K562 (cell line): ENCODE results near the gene PRDX6. TPM values are rescaled to one million over a fixed set of nuclear protein-coding genes. Genes with fewer than 3 reads are reported as not detected.
A peak's percentile ranks its signal among the peaks of the same experiment; 100 is the strongest.

ENCODE experiments used
- ATAC-seq: fragments of 200-7000 bp; cut with Tn5 transposase; 3 replicates; pipeline ENCODE4 v1.9.1; 2020; ENCODE audit warnings: moderate library complexity
- BruUV-seq: library from RNA; stranded (reverse); fragments of 400-500 nt; replicated peaks from 2 replicates; lab custom pipeline; 2021; lab: Mats Ljungman, UMichigan
- CTCF ChIA-PET: fragments of 300-600 bp; formaldehyde crosslinking; extraction: SDS; loops from one replicate; lab custom pipeline; 2021; ENCODE audit warnings: low intra/inter-chr PET ratio; lab: Yijun Ruan, JAX
- POLR2A ChIA-PET: fragments of 300-600, 350-650 bp; sonication (Branson Sonifier 250); formaldehyde crosslinking; extraction: SDS; loops from one replicate; lab custom pipeline; 2021; ENCODE audit warnings: antibody characterized with exemption, inconsistent platforms; lab: Yijun Ruan, JAX
- DNase-seq, 4 experiments: peaks; one replicate each; pipeline versions ENCODE4 v3.0.0 to v3.0.0-alpha.2; 2011 to 2018; ENCODE audit warnings: low spot score in 3 of 4, mixed read lengths in 3 of 4; ENCODE audit errors: extremely low read depth in 1 of 4
- FAIRE-seq: peaks from 2 replicates; lab custom pipeline; 2011; peaks lifted over from hg19 to GRCh38; lab: Jason Lieb, UNC
- H2AFZ ChIP-seq: 2 replicates; pipeline ENCODE4 v1.6.0; 2011; ENCODE audit warnings: low read depth, low read length, control low read depth, inconsistent platforms
- H3K27ac ChIP-seq: fragments of 200-600 bp; 3 replicates; pipeline ENCODE4 v1.8.0; 2011; ENCODE audit warnings: low read depth, mild to moderate bottlenecking, control low read depth, inconsistent platforms, low read length, moderate library complexity, mixed read lengths; ENCODE audit errors: extremely low read depth
- H3K27me3 ChIP-seq, 2 experiments: fragments of 300-600 bp in 1 of 2; 2 replicates in 1 of 2; 3 replicates in 1 of 2; pipeline versions ENCODE4 v1.6.0 to v1.8.0; 2011; ENCODE audit warnings: inconsistent platforms in 2 of 2, low read length in 2 of 2, mild to moderate bottlenecking in 1 of 2, mixed read lengths in 1 of 2, moderate library complexity in 1 of 2; ENCODE audit not compliant: control insufficient read depth in 2 of 2, insufficient read depth in 2 of 2
- H3K36me3 ChIP-seq: fragments of 300-600 bp; 3 replicates; pipeline ENCODE4 v1.8.0; 2011; ENCODE audit warnings: mild to moderate bottlenecking, low read length, inconsistent platforms; ENCODE audit not compliant: control insufficient read depth, insufficient read depth
- H3K4me1 ChIP-seq, 2 experiments: fragments of 200-600 bp in 1 of 2; replicated peaks in 1 of 2; 2 replicates in 1 of 2; 3 replicates in 1 of 2; pipeline versions ENCODE4 v1.5.1 to v1.8.0; 2011; ENCODE audit warnings: inconsistent platforms in 2 of 2, low read length in 2 of 2, mild to moderate bottlenecking in 1 of 2, mixed read lengths in 1 of 2, moderate library complexity in 1 of 2; ENCODE audit not compliant: control insufficient read depth in 2 of 2, insufficient read depth in 2 of 2
- H3K4me2 ChIP-seq: 2 replicates; pipeline ENCODE4 v1.6.1; 2011; ENCODE audit warnings: low read length, control low read depth, inconsistent platforms, mixed read lengths; ENCODE audit not compliant: insufficient read depth
- H3K4me3 ChIP-seq: fragments of 200-600 bp; sonication (generic), shearing (Covaris generic); 2 replicates; pipeline ENCODE4 v1.5.1; 2016; ENCODE audit warnings: control low read depth, inconsistent platforms
- H3K79me2 ChIP-seq: fragments of 200-600 bp; 3 replicates; pipeline ENCODE4 v1.8.0; 2011; ENCODE audit warnings: low read length, inconsistent platforms; ENCODE audit not compliant: control insufficient read depth, insufficient read depth
- H3K9ac ChIP-seq, 2 experiments: 2 replicates each; pipeline versions ENCODE4 v1.6.0 to v1.6.1; 2011; ENCODE audit warnings: low read depth in 2 of 2, low read length in 2 of 2, control low read depth in 1 of 2, inconsistent platforms in 1 of 2, mild to moderate bottlenecking in 1 of 2, mixed read lengths in 1 of 2; ENCODE audit not compliant: insufficient read depth in 1 of 2
- H3K9me1 ChIP-seq: one replicate; pipeline ENCODE4 v1.6.0; 2011; ENCODE audit warnings: inconsistent platforms, mild to moderate bottlenecking, low read length, moderate library complexity; ENCODE audit not compliant: control insufficient read depth, insufficient read depth
- H3K9me3 ChIP-seq: replicated peaks from 2 replicates; pipeline ENCODE4 v1.5.1; 2011; ENCODE audit warnings: low read depth, low read length, inconsistent platforms; ENCODE audit not compliant: control insufficient read depth, insufficient read depth
- H4K20me1 ChIP-seq: replicated peaks from 2 replicates; pipeline ENCODE4 v1.6.1; 2011; ENCODE audit warnings: low read length, inconsistent platforms, mixed read lengths; ENCODE audit not compliant: control insufficient read depth, insufficient read depth
- CBX3 ChIP-seq, 2 experiments: IDR thresholded peaks; 1 replicate in 1 of 2; 2 replicates in 1 of 2; pipeline ENCODE4 v1.6.1; 2012; ENCODE audit warnings: inconsistent platforms in 2 of 2, low read length in 2 of 2, borderline replicate concordance in 1 of 2, control low read depth in 1 of 2
- CEBPB ChIP-seq: fragments of 450-650 bp; IDR thresholded peaks from 2 replicates; pipeline ENCODE4 v1.6.1; 2016; ENCODE audit warnings: missing genetic modification characterization, missing compliant biosample characterization
- HMGN3 ChIP-seq: IDR thresholded peaks from 2 replicates; pipeline ENCODE4 v1.6.1; 2011; ENCODE audit warnings: borderline replicate concordance, low read depth, mild to moderate bottlenecking, mixed read lengths, low read length; ENCODE audit not compliant: insufficient read length; ENCODE audit errors: extremely low read depth
- KLF13 ChIP-seq: fragments of 450-650 bp; IDR thresholded peaks from 2 replicates; pipeline ENCODE4 v1.6.1; 2016; ENCODE audit warnings: missing genetic modification characterization, low read depth, mild to moderate bottlenecking, missing compliant biosample characterization, moderate library complexity, borderline replicate concordance
- MTA3 ChIP-seq: fragments of 450-650 bp; formaldehyde crosslinking; IDR thresholded peaks from 2 replicates; pipeline ENCODE4 v1.6.1; 2017; ENCODE audit warnings: mild to moderate bottlenecking, borderline replicate concordance
- SRSF9 ChIP-seq: fragments of 200-400 bp; formaldehyde crosslinking; IDR thresholded peaks from 2 replicates; pipeline ENCODE4 v1.6.1; 2017; ENCODE audit warnings: low read depth, low read length, borderline replicate concordance
- STAT5A ChIP-seq: IDR thresholded peaks from 2 replicates; pipeline ENCODE4 v1.6.1; 2012; ENCODE audit warnings: low read length, inconsistent platforms, borderline replicate concordance
- TEAD1 ChIP-seq, 2 experiments: fragments of 450-650 bp in 1 of 2; sonication (generic) in 1 of 2; formaldehyde crosslinking; IDR thresholded peaks; 2 replicates each; pipeline versions ENCODE4 v1.4.0 to v1.8.0; 2020 to 2022; ENCODE audit warnings: mild to moderate bottlenecking in 2 of 2, missing genetic modification reagents in 1 of 2
- ZKSCAN1 ChIP-seq: fragments of 150-350 bp; IDR thresholded peaks from 2 replicates; pipeline ENCODE4 v1.6.1; 2016; ENCODE audit warnings: low read depth, low read length
- ZNF707 ChIP-seq: fragments of 250-450 bp; sonication (Bioruptor Pico); conservative IDR thresholded peaks from 2 replicates; pipeline ENCODE4 v1.8.0; 2022; ENCODE audit warnings: inconsistent platforms, mild to moderate bottlenecking, moderate library complexity
- WGBS: fragments of 100-300 bp; shearing (Covaris generic); methylation state at CpG from one replicate; pipeline ENCODE4 v1.1.6; 2016; ENCODE audit warnings: low coverage, mixed read lengths; ENCODE audit not compliant: insufficient coverage; ENCODE audit errors: missing lambda C conversion rate; 5-methylcytosine and 5-hydroxymethylcytosine counted together
- in situ Hi-C: fragments of 300-500 bp; cut with MboI; formaldehyde crosslinking; loops from 4 replicates; pipeline ENCODE4 v1.15.0; 2018; ENCODE audit warnings: inconsistent platforms, mixed read lengths
- intact Hi-C: fragments of 100-400 bp; cut with micrococcal nuclease; formaldehyde crosslinking; loops from 2 replicates; pipeline ENCODE4 v1.14.2; 2022
- polyA plus RNA-seq, 8 experiments: library from polyadenylated mRNA; depleted of rRNA in 4 of 8; stranded (reverse) in 5 of 8; unstranded in 3 of 8; fragments of >200 nt; fragmentation: Nextera tagmentation in 2 of 8; fragmentation: Illumina TruSeq in 1 of 8; extraction: Ambion mirVana in 2 of 8; extraction: Trizol in 1 of 8; gene quantifications; 2 replicates each; pipeline versions ENCODE4 v1.2.1 to v1.2.3, GENCODE V29; 2011 to 2014; ENCODE audit warnings: inconsistent platforms in 1 of 8, missing spikeins in 1 of 8
- total RNA-seq, 7 experiments: library from RNA; depleted of rRNA in 6 of 7; stranded (reverse); fragments of >200 nt in 6 of 7; fragmentation: Illumina TruSeq in 2 of 7; extraction: Trizol in 2 of 7; gene quantifications; 2 replicates each; pipeline versions ENCODE4 v1.2.1 to v1.2.3, GENCODE V29; 2011 to 2021; ENCODE audit warnings: low replicate concordance in 1 of 7
- TF ChIP-seq, protein P1 (sequence below): sonication (generic); formaldehyde crosslinking; IDR thresholded peaks from 2 replicates; pipeline ENCODE4 v1.8.0; 2022; ENCODE audit warnings: missing genetic modification reagents, mild to moderate bottlenecking, borderline replicate concordance
- TF ChIP-seq, protein P2 (sequence below): sonication (generic); formaldehyde crosslinking; IDR thresholded peaks from 2 replicates; pipeline ENCODE4 v1.8.0; 2022; ENCODE audit warnings: mild to moderate bottlenecking, missing genetic modification reagents

The PRDX6 gene
- total and polyA plus RNA-seq, 9 of the 15 experiments (the other 6 are each of a cell fraction or from before 2014, with no cell fraction given), result 277 to 1,082 (median 610) TPM

DNA sequence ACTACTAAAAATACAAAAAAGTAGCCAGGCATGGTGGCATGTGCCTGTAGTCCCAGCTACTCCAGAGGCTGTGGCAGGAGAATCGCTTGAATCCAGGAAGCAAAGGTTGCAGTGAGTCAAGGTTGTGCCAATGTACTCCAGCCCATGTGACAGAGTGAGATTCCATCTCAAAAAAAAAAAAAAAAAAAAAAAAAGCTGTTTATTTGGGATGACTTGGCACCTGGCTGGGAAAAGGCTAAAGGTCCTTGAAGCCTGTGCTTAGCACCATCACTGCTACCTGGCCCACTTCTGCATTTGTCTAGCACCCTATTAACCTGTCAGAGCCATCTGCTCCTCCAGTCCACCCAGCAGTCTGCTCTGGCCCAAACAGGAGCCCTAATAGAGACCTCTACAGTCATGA, 25.0 kb downstream of the PRDX6 start:
- no peak for FAIRE-seq
- 35% methylated on average over 1 of the region's 1 CpG for WGBS
- Histone ChIP-seq H3K9me3 (no peaks in the 10 kb centered on the region; the same call in 1 of the 2 replicates), H3K4me3 (no peak overlapping the region), H3K4me2 (no peak overlapping the region), H2AFZ (peak overlapping the region; percentile 52), H3K9me1 (no peaks in the 10 kb centered on the region), H3K36me3 (no peaks in the 10 kb centered on the region), H3K9ac (no peak overlapping the region), H3K27me3 (no peaks in the 10 kb centered on the region), H3K27ac (no peak overlapping the region), H3K4me1 (peaks cover 0 to 9% of the 10 kb centered on the region in 2 experiments; a peak in 2 of 5 replicates), H4K20me1 (no peaks in the 10 kb centered on the region), H3K79me2 (no peaks in the 10 kb centered on the region)
- intact Hi-C loops, result no loop called here
- POLR2A ChIA-PET, result no interaction called here
- no peak; the same call in 2 of the 3 replicates for ATAC-seq
- BruUV-seq, result no TSS peak
- no peak for DNase-seq
- CTCF ChIA-PET, result no interaction called here
- TF ChIP-seq SRSF9 (no peak), STAT5A (no peak)
- in situ Hi-C loops, result no loop called here

DNA sequence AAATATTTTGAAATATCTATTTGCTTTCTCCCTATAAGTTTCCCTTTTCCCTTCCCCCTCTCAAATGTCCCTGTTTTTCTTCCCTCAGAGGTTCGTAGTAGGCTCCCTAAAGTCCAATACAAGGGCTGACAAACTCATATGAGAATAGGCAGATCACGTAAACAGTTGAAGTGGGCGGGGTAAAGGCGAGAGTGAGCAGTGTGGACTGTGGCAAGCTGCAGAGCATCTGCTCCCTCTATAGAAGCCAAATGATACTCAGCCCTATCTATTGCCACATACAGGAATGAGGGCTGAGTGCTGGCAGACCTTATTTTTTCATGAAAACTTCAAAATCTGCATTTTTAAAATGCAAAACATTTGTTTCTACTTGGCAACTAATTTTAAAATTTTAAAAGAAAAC, 26.3 kb downstream of the PRDX6 start:
- peak; percentile 80 for FAIRE-seq
- H3K9me3 ChIP-seq, result no peaks in the 10 kb centered on the region
- no TSS peak for BruUV-seq
- ATAC-seq, result peak; percentile 92
- H3K9ac ChIP-seq, result no peak overlapping the region
- WGBS, result 4% methylated on average over 4 of the region's 4 CpGs
- peaks cover 0 to 9% of the 10 kb centered on the region in 2 experiments; a peak in 2 of 5 replicates for H3K4me1 ChIP-seq
- no peaks in the 10 kb centered on the region for H3K9me1 ChIP-seq
- POLR2A ChIA-PET, result interaction anchor here (1.4 to 1.9 kb wide), 2 partner anchors 13 to 25 kb away, joined by 4 to 7 read pairs; partner anchors contain the start of gene PRDX6
- intact Hi-C loops (no loop called here), in situ Hi-C loops (no loop called here)
- H2AFZ ChIP-seq, result peak overlapping the region; percentile 71
- no peaks in the 10 kb centered on the region for H4K20me1 ChIP-seq
- no peak overlapping the region for H3K27ac ChIP-seq
- no peaks in the 10 kb centered on the region for H3K27me3 ChIP-seq
- no peaks in the 10 kb centered on the region for H3K36me3 ChIP-seq
- H3K79me2 ChIP-seq, result no peaks in the 10 kb centered on the region
- no peak overlapping the region for H3K4me3 ChIP-seq
- H3K4me2 ChIP-seq, result 0 out of 2 replicates have a peak overlapping the region, but pooled peaks have one; percentile 17
- DNase-seq, result peak in 3 of 4 experiments; percentile 42 to 75 (median 48)
- CTCF ChIA-PET, result no interaction called here
- TF ChIP-seq HMGN3, result no peak
- TF ChIP-seq TEAD1 (CRISPR knock-in tag; IDR thresholded peaks at IDR 0.05), result no peak
- 0 out of 3 replicates have a peak, but pooled peaks of 1 of the 2 experiments have one; percentile 18 for TF ChIP-seq CBX3 (IDR thresholded peaks at IDR 0.05; ENCODE audit: borderline replicate concordance in 1 of 2, low read length in 2 of 2)
- 0 out of 2 replicates have a peak, but pooled peaks have one; percentile 38 for TF ChIP-seq KLF13
- no peak for TF ChIP-seq ZNF707 (CRISPR knock-in tag)
- TF ChIP-seq, protein P1, sequence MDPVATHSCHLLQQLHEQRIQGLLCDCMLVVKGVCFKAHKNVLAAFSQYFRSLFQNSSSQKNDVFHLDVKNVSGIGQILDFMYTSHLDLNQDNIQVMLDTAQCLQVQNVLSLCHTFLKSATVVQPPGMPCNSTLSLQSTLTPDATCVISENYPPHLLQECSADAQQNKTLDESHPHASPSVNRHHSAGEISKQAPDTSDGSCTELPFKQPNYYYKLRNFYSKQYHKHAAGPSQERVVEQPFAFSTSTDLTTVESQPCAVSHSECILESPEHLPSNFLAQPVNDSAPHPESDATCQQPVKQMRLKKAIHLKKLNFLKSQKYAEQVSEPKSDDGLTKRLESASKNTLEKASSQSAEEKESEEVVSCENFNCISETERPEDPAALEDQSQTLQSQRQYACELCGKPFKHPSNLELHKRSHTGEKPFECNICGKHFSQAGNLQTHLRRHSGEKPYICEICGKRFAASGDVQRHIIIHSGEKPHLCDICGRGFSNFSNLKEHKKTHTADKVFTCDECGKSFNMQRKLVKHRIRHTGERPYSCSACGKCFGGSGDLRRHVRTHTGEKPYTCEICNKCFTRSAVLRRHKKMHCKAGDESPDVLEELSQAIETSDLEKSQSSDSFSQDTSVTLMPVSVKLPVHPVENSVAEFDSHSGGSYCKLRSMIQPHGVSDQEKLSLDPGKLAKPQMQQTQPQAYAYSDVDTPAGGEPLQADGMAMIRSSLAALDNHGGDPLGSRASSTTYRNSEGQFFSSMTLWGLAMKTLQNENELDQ (CRISPR knock-in tag), result no peak
- 0 out of 2 replicates have a peak, but pooled peaks have one; percentile 58 for TF ChIP-seq ZKSCAN1
- no peak for TF ChIP-seq MTA3
- peak; percentile 86 for TF ChIP-seq CEBPB (tag)
- TF ChIP-seq, protein P2, sequence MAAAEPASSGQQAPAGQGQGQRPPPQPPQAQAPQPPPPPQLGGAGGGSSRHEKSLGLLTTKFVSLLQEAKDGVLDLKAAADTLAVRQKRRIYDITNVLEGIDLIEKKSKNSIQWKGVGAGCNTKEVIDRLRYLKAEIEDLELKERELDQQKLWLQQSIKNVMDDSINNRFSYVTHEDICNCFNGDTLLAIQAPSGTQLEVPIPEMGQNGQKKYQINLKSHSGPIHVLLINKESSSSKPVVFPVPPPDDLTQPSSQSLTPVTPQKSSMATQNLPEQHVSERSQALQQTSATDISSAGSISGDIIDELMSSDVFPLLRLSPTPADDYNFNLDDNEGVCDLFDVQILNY (CRISPR knock-in tag), result no peak
